GM21825 (cell line): Measurements from ENCODE around the gene CENPF.
A peak's percentile ranks its signal among the peaks of the same experiment; 100 is the strongest.
"Not testable (repeated sequence)": the region's sequence is repeated elsewhere in the genome, so short reads cannot be mapped to it uniquely, and the experiment has no call there.

Source experiments
- ATAC-seq: cut with Tn5 transposase; IDR thresholded peaks from one replicate; pipeline ENCODE4 v1.9.1; 2021; ENCODE audit warnings: mild to moderate bottlenecking, moderate library complexity; ENCODE audit not compliant: unreplicated experiment

Gene CENPF

DNA sequence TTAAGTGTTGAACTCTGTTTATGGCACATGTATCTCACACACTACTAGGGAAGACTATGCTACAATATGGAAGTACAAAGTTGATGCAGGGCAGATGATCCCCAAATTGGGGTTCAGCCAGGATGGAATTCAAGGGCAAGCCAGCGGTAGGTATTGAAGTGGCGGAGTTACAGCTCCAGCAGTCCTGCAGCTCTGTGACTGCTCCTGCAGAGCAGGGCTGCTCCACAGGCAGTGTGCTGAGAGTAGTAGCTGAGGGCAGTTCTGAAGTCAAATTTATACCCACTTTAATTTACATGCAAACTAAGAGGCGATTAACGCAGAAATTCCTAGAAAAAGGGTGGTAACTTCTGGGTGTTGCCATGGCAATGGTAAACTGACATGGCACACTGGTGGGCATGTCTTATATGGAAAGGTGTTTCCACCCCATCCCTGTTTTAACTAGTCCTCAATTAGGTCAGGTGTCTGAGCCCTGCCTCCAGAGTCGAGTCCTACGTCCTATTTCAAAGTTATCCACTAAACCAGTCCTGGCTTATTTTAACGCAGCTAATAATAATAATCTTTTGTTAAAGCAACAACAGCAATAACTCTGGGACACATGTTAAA, 20.6 kb upstream of the CENPF start:
- no peak for ATAC-seq

DNA sequence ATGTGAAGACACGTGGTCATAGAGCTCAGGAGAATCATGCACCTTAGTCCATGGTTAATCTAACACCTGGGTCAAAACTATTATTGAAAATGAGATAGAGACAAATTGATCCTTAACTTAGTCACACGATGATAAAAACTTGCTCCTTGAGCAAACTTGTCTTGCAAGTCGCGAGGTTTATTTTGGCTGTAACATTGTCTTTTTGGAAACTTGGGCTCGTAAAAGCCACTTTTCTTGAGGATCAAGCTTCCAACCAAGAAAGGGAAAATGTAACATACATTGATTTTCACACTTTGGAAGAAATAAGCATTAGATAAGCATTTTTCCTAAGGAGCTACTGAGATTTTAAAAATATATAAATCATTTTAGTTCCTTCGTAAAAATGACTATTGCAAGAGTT, 19.9 kb upstream of the CENPF start:
- no peak for ATAC-seq

DNA sequence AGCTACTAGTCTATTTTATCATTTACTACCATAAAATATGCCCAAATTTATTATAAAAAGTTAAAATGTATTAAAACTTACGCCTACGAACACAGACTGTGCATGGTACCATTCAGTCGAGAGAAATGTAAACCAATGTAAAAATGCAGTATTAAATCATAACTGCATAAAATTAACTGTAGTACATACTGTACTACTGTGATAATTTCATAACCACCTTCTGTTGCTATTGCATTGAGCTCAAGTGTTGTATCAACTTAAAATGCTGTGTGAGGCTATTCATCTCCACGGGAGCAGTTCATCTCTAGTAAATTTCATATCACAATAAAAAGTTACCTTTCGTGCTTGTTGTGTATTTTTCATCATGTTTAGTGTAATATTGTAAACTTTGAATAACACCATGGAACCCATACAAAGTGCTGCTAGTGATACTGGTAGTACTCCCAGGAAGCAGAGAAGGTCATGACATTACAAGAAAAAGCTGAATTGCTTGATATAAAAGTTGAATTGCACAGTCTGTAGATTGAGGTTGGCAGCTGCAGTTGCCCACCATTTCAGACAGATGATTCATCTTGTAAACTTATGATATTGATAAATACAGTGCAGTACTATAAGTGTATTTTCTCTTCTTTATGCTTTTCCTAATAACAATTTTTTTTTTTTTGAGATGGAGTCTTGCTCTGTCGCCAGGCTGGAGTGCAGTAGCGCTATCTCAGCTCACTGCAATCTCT, 19.0 kb upstream of the CENPF start:
- no peak for ATAC-seq

DNA sequence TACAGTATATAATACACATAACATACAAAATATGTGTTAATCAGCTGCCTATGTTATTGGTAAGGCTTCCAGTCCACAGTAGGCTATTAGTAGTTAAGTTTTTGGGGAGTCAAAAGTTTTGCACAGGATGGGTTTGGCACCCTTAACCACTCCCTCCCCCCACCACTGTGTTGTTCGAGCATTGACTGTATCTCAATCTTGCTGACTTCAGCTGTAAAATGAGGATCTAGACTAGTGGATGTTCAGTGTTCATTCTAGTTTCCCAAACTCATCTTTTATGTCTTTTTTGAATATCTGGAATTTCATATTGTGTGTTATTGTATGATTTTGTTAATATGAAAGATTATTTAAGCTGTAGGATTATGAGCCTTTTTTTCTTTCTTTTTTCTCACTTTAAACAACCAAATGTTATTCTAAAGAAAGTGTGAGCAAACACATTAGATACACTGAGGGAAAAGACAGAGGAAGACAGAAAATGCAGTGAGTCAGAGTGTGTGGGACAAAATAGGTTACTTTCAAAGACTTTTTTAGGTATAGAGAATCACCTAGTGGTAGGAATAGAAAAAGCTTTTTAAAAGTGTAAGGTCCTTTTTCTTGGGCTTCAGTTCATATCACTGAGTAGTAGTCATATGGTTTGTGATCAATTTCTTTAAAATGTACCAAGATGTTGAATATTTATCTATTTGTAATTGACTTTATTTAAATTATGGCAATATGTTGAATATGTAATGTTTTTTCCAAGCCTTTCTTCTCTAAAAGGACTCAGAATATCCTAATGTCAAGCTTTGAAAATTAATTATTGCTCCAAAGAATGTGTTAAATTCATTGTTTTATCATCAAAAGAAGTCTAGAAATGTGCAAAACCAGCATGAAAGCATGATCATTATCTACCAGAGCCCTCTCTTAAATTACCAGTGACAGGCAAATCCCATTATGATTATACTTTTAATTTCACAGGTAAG, 17.9 kb upstream of the CENPF start:
- ATAC-seq = peak; percentile 54

DNA sequence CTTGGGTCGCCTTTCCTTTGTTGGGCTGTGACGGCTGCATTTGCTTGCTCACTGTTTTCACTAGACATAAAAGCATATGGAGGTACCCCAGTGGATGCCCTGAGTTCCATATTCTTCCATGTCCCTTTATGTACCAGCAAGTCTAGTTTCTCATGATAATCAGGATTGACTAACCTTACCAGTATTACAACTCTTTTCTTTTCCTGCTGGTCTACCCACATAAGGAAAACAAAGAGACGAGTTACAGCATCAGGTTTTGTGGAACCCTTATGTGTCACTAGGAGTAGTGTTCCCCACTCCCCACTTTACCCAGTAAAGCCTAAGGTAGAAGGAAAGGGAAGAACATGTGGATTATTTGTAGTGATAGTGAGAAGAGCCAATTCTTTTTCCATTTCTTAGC, 16.4 kb upstream of the CENPF start:
- ATAC-seq = no peak

DNA sequence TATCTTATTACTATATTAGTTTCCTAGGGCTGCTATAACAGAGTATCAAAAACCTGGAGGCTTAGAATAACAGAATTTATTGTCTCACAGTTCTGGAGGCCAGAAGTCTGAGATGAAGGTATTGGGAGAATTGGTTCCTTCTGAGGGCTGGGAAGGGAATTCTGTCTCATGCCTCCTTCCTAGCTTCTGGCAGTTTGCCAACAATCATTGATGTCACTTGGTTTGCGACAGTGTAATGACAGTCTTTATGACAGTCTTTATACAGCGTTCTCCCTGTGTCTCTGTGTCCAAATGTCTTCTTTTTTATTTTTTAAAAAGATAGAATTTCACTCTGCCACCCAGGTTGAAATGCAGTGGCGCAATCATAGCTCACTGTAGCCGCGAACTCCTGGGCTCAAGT, 15.8 kb upstream of the CENPF start:
- ATAC-seq = no peak

DNA sequence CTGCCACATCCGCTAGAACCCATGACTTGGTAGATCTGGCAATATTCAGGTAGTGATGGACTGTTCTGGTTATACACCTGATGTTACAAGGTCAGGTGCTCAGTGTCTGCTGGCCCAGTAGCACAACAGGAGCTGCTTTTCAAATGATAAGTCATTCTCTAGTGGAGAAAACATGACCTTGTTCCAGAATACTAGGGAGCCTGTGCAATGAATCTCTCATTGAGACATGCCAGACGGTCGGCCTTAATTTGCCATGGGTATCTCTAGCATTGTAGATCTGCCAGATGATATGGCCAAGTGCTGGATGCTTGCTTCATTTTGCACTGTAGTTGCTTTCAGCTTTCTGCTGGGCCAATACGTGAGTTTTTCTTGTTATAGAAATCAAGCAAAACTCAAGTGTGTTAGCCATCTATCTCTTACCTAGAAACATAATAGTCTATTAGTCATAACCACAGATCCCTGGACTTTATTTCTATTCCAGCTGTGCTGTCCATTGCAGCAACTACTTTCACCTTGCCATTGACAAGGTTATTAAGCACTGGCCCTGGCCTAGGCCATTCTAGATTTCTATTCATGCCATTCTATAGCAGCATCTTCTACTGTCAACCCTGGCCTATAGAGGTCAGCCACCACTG, 13.9 kb upstream of the CENPF start:
- no peak for ATAC-seq

DNA sequence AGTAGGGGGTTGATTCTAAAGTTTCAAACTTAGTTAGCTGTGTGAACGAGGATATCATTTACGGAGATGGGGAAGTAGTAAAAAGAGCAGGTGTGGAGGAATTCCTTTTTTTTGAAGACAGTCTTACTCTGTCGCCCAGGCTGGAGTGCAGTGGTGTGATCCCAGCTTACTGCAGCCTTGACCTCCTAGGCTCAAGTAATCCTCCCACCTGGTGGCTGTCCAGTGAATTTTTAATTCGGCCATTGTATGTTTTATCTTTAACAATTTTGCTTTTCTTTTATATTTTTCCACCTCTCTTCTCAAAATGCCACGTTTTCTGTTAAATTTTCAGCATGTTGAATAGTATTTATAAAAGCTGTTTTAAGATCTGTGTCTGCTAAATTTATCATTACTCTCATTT, 12.3 kb upstream of the CENPF start:
- no peak for ATAC-seq

DNA sequence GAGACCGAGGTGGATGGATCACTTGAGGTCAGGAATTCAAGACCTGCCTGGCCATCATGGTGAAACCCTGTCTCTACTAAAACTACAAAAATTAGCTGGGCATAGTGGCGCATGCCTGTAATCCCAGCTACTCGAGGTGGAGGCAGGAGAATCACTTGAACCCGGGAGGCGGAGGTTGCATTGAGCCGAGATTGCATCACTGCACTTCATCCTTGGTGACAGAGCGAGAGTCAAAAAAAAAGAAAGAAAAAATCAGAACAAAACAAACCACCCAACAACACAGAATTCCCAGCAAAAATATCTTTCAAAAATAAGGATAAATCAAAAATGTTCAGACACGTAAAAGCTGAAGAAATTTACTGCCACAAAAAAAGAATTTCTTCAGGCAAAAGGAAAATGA, 11.1 kb upstream of the CENPF start:
- ATAC-seq = not testable (repeated sequence)

DNA sequence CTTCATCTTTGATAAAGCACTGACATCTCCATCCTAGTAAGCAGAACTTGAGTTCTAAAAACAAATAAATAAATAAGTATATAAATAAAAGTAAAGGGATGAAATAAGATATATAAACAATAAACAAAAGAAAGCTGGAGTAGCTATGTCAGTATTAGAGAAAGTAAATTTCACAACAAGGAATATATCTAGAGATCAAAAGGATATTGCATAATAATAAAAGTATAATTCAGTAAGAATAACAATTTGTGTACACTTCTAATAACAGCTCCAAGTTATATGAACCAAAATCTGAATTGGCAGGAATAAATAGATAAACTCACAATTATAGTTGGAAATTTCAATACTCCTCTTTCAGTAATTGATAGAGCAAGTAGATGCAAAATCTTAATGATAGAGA, 9.8 kb upstream of the CENPF start:
- no peak for ATAC-seq

DNA sequence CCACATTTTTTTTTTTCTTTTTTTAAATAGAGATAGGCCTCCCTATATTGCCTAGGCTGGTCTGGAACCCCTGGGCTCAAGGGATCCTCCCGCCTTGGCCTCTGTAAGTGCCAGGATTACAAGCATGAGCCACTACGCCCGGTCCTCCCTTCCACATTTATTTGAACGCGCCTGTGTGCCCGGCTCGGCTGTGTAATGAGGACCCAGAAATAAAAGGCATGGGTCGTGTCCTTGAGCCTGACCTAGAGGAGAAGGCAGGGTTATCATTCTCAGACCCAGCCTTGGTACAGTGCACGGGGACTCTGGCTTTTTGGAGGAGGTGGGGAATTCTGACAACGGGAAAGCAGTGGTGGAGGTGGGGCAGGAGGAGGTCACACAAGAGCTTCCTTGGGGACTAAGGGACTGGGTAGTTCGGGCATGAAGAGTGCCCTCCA, 841 bp downstream of the CENPF start:
- ATAC-seq = no peak

DNA sequence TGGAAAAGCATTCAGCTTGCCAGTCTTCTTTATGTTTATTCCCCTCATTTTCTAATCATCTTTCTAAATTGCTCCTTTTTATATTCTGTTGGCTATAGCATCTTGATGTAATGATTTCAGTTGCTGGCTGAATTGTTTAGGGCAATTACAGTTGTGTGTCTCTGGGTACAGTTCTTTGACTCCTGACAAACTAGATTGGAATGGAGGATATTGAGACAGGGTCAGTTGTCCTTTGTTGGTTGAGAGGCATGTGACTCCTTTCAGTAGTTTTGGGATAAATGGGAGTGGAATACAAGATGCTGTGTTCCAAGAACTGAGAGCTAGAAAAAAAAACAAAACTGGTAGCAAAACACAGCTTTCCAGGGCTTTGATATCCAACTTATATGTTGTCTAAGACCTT, 1.5 kb downstream of the CENPF start:
- ATAC-seq = no peak

DNA sequence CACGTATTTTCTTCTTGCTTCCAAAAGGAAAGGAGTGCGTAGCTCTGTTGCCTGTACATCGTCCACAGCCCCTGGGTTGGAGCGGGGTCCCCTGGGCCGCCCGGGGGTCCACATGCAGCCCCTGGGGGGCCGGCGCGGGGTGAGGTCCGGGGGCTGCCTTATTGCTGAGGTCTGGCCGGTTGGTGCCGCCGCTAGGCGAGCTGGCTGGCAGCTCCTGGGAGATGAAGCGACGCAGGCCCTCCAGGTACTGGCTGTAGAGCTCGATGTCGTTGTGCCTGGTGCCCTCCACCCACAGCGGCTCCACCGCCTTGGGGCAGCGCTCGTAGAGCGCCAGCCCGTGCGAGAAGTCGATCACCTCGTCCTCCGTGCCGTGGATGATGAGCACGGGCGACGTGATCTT, 2.5 kb downstream of the CENPF start:
- ATAC-seq = not testable (repeated sequence)

DNA sequence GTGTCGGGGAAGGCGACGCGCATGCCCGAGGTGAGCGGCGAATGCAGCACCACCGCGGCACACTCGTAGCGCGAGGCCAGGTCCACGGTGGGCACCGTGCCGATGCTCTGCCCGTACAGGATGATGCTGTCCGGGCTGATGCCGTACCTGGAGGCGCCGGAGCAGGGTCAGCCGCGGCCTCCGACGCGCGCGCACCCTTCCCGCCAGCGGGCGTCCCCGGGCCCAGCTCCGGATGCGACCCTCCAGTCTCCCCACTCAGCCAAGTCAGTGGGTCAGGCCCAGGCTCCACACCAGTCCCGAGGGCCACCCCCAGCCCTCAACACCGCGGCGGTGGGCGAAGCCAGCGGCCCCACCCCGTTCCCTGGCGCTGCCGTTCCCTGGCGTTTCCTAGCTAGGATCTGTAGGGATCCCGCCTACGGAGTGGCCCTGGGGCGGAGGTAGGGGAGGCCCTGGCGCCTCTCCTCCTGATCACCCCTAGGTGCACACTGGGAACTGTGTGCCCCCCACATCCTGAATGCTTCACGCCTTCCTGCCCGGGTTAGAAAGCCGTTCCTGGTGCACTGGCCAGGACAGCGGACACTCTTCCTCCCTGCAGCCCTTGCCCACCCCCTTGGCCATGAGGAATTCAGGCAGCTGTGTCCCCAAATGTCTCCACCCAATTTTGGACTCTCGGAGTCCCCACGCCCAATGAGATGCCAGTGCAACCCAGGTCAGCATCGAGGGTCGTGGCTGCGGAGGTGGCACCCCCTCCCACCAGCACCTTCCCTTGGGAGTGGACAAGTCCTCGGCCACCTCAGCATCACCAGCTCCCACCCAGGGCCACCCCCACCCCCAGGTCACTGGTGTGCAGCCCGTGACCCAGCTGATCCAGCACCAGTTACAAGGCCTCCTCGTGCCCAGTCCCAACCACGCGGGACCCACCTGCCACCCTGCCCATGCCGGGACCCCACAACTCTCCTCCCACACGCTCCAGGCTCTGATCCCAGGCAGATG, 3.2 kb downstream of the CENPF start:
- ATAC-seq = not testable (repeated sequence)

DNA sequence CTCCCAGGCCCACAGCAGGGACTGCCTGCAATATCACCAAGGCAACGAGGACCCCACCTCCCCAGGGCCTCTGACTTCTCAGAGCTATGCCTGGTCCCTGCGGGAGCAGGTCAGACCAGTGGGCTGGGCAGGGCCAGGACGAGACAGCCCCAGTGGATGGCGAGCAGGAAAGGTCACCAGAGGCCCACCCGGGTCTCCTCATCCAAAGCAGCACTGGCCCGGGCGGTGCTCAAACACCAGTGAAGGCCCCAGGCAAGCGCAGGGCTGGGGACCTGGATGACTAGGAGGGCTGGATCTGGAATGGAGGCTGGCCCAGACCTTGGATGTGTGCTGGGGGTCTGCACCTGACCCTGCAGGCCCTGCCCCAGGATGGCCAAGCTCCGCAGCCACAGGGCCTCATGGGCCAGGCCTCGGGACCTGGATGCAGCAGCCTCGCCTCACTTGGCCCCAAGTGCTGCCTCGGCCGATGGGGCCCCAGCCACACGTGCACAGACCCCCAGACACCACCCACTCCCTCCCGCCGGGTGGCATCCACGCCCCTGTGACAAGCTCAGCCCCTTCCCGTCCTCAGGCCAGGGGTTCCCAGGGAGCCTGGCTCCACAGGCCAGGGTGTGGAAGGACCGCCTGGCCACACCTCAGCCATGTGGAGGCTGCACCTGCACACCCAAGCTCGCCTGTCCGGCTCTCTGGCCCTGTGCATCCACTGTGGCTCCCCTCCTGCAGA, 4.7 kb downstream of the CENPF start:
- ATAC-seq = not testable (repeated sequence)

DNA sequence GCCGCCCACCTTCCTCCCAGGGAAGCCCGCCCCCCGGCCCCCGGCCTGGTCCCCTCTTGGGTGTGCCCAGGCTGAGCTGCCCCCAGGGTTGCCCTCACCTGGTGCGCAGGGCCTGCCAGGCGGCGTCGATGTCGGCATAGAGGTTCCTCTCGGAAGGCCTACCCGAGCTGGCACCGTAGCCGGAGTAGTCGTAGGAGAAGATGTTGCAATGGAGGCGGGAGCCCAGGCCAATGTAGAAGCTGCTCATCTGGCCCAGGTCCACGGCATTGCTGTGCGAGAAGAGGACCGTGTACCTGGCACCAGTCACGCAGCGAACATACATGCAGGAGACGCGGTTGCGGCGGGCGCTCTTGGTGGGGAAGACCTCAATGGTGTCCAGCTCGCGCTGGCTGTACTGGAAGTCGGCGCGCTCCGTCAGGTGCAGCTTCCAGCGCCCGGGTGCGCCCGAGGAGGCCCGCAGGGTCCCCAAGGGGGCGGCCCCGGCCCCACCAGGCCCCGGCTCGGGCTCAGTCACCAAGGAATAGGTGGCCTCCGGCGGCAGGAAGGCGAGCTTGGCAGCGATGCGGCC, 5.3 kb downstream of the CENPF start:
- not testable (repeated sequence) for ATAC-seq

DNA sequence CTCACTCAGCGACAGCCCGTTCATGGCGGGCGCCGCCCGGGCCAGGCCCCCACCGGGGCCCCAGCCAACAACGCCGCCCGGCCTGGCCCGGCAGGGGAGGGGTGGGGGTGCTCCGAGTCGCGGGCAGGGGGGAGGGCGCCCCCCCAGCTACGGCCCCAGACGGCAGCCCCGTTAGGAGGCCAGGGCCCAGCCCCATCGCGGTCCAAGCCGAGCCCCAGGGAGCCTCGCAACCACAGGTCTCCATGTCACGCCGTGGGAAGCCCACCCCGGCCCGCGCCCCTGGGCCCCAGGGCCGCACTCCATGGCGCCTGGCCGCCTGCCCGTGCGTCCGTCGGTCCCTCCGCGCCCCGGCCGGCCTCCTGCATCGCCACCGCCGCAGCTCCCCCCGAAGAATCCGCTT, 5.8 kb downstream of the CENPF start:
- not testable (repeated sequence) for ATAC-seq

DNA sequence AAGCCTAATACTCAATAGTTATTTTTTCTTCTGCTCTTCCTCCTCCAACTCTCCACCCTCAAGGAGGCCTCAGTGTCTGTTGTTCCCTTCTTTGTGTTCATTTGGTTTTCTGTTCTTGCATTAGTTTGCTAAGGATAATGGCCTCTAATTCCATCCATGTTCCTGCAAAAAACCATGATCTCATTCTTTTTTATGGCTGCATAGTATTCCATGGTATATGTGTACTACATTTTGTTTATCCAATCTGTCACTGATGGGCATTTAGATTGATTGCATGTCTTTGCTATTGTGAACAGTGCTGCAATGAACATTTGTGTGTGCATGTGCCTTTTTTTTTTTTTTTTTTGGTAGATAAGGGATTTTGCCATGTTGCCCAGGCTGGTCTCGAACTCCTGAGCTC, 6.7 kb downstream of the CENPF start:
- no peak for ATAC-seq

DNA sequence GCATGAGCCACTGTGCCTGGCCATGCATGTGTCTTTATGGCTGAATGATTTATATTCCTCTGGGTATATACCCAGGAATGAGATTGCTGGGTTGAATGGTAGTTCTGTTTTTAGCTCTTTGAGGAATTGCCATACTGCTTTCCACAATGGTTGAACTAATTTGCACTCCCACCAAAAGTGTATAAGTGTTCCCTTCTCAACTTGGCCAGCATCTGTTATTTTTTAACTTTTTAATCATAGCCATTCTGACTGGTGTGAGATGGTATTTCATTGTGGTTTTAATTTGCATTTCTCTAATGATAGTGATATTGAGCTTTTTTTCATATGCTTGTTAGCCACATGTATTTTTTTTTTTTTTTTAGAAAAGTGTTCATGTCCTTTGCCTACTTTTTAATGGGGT, 7.1 kb downstream of the CENPF start:
- not testable (repeated sequence) for ATAC-seq
